UCSD-AML1 (cell line): ENCODE data around the gene WWC1.

ENCODE experiments used
- DNase-seq: peaks from one replicate; lab custom pipeline; 2025; ENCODE audit not compliant: unreplicated experiment; lab: John Stamatoyannopoulos, UW

The WWC1 gene

DNA sequence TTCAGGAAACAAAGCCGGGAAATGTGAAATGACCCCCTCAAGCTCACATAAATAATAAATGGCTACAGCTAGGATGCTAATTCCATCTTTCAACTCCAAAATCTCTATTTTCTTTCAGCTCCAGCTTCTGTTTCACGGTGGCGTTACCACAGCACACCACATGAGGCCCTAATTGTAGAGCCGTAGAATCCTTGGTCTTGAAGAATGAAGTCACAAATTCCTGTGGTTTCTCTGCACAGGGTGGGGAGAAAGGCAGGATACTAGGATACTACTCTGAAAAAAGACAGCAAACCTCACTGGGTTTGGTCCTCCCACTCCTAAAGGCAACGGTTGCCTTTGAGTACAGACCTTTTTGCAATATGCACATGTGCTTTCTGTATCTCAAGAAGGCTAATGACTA is 180.9 kb downstream of the WWC1 start:
- DNase-seq = no peak

DNA sequence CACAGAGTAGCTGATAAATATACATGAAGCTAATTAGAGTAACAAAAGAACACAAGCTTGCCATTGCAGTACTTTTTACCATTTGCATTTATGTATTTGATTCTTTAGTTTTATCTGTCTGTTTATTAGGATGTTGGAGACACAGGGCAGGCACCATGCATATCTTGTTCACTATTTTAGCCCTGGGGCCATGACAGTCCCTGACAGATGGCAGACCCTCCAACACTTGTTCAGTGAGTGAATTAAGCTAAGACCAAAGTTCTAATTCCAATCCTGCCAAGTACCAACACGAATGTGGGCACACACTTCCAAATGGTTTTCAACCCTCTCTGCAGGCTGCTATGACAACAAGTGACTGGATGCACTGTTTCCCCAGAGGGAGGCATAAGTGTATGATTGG is 182.9 kb downstream of the WWC1 start:
- no peak for DNase-seq

DNA sequence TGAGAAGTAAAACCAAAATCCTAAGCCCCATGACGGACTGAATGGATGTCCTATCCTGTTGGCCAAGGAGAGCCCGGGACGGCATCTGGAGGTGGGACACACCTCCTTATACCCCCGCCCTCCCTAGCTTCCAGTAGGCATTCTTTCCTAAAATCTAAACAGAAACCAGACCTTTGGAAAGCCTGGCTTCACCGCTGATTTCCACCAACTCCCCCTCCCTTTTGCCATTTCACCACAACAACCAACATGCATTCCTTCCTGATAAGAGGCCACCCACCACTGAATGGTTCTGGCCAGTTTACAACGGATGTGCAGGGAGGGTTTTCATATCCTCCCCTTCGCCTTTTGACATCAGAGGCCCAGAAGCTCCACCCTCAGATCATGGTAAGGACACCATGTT is 185.6 kb downstream of the WWC1 start:
- DNase-seq = peak; percentile 33

DNA sequence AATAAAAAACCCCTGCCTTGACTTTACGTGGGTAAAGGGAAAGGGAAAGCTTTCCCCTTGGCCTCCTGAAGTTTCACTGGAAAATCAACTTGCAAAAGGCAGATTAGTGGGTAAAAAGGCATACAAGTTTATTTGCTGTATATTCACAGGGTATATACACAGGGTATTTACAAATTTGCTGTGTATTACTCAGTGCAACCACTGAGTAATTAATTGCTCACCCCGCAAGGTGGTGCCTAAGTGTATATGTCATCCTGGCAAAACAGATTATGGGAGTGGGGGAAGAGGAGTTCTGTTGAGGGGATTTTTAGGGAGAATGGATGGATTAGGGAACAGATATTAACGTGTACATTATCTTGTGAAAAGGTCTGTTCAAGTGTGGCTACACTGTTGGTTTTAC is 187.7 kb downstream of the WWC1 start:
- no peak for DNase-seq

DNA sequence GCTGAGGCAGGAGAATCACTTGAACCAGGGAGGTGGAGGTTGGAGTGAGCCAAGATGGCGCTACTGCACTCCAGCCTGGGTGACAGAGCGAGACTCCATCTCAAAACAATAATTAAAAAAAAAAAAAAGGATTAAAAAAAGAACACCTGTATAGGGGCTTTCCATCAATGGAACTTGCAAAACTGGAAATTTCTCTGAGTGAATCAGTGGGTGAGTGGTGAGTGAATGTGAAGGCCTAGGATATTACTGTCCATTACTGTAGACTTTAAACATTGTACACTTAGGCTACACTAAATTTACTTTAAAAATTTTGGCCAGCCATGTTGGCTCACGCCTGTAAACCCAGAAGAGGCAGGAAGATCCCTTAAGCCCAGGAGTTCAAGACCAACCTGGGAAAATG is 189.2 kb downstream of the WWC1 start:
- DNase-seq = no peak

DNA sequence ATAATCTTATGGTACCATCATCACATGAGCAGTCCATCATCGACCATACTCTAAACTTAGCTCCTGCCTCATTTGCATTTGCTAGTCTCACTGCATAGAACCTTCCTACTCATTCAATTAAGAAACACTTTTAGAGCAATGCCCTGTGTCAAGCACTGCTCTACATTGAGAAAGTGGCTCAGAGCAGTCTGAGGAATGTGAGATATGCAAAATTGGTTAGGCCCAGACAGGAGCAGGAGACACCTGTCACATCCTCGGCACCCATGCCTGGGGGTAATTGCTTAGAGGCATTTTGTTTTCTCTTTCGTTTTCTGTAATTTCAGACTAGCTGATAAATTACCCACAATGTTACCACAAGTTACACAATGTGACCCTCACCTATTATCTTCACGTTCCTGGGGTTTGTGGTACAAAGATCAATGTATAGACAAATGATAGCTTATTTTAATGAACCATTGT is 189.9 kb downstream of the WWC1 start:
- DNase-seq = no peak

DNA sequence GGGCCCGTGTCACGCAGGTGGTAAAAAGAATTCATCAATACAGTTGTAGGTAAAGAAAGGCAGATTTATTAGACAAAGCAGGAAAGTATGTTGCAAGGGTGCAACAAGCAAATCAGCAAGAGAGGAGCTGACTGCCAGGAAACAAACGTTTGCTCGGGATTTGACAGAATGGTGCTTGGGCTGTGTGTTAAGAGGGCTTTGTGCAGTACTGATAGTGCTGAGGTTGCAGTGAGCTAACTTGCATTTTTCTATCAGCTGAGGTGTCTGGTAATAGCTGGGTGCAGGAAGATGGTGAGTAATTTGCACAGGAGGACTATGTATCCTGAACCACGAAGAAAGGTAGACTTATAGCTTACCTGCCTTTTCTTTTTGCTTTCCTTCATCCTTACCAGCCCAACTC is 190.9 kb downstream of the WWC1 start:
- DNase-seq = no peak

DNA sequence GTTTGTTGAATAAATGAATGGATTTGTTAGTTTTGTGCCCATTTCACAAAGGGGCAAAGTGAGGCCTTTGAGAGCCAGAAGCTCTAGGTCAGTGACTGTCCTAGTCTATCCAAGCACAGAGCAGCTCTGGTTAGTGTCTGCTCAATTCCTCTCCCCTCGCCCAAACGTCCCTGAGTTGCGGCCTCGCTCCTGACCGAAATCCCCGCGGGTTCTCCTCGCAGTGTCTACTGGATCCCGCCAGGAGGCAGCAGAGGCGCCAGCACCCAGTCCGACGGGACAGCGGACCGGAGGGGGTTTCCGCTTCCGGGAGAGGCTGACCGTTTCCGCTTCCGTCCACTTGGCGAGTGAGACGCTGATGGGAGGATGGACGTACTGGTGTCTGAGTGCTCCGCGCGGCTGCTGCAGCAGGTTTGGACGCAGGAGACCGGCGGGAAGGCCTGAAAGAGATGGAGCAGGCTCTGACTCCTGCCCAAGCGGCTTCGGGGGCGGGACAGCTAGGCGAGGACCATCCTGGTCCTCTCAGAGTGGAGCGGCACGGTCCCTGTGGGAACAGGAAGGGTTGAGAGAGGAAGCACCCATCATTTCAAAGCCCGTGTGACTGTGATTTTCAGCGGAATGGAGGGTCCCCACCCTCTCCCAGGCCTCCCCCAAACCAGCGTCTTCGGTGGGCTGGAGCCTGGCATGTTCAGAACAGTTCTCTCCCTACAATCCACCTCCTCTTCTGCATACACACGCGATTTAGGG is 194.9 kb downstream of the WWC1 start, which contains the start of gene RARS1:
RARS1 (plus strand) TSS at position 336 of the 744 bp plus-strand sequence; CDS start at position 364, 28 bp downstream.
- DNase-seq = peak; percentile 92

DNA sequence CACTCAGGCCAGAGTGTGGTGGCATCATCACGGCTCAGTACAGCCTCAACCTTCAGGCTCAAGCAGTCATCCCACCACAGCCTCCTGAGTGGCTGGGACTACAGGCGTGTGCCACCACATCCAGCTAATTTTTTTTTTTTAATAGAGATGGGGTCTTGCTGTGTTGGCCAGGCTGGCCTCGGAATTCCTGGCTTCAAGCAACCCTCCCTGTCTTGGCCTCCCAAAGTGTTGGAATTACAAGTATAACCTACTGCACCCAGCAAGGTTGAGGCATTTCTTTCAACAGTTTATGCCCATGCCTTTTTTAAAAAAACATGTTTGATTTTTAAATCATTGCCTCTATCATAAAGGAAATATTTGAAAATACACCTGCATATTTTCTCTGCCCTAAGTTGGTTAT is 197.6 kb downstream of the WWC1 start:
- DNase-seq = no peak

DNA sequence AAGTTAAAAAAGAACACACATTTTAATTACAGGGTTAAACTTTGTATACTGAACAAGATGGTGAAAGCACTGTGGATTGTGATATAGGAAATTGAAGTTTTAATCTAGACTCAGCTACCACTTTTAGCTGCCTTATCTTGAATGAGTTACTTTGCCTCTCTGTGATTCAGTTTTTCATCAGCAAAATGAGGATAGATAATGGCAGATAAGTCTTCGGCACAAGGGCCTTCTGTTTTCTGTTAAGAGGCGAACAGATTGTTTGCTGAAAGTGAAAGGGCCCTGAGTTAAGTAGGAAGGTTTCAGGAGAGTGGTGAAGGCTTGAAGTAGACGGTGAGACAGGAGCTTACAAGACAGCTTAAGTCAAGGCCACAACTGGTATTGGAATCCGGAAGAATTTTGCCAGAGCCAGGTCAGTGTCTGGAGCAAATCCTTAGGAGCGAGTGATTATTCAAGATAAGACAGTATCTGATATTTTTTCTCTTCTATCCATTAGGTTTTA is 202.7 kb downstream of the WWC1 start:
- DNase-seq = no peak

DNA sequence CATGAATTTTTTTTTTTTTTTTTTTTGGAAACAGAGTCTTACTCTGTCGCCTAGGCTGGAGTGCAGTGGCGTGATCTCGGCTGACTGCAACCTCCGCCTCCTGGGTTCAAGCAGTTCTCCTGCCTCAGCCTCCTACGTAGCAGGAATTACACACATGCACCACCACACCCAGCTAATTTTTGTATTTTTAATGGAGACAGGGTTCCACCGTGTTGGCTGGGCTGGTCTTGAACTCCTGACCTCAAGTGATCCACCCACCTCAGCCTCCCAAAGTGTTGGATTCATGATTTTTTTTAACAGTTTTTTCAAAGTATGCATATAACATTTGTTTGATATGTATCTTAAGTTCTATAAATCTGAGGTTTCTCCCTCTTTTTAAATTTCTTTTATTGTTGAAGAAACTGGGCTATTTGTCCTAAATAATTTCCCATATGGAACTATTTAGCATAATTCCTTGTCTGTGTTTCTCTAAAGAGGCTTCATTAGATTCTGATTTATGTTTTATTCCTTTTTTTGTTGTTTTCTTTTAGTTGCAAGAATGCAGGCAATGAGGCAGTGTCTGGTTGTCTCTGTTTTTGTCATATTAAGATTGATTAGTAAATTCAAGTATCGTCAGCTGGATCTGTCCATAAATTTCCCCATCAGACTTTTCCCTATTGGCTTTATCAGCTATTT is 211.3 kb downstream of the WWC1 start:
- DNase-seq = no peak

DNA sequence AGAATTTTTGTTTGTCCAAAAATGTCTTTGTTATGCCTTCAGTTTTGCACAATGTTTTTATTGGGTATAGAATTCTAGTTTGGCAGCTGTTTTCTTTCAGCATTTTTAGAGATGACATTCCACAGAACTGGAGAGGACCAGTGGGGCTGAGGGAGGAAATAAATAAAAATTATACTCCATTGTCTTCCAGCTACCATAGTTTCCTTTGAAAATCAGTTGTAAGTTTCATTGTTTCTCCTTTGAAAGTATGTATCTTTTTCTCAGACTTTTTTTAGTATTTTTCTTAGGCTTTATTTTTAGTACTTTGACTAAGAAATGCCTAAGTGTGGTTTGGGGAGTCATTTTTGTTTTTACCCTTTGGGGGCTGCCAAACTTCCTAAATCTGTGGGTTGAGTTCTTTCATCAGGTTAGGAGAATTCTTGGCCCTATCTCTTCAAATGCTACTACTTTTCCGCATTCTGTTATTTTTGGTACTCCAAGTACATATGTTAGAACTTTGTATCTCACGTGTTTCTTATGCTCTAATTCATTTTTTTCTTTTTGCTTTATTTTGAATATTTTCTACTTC is 222.5 kb downstream of the WWC1 start:
- DNase-seq = no peak
